ENCODE data around the gene HSP90AB1.

The HSP90AB1 gene

DNA sequence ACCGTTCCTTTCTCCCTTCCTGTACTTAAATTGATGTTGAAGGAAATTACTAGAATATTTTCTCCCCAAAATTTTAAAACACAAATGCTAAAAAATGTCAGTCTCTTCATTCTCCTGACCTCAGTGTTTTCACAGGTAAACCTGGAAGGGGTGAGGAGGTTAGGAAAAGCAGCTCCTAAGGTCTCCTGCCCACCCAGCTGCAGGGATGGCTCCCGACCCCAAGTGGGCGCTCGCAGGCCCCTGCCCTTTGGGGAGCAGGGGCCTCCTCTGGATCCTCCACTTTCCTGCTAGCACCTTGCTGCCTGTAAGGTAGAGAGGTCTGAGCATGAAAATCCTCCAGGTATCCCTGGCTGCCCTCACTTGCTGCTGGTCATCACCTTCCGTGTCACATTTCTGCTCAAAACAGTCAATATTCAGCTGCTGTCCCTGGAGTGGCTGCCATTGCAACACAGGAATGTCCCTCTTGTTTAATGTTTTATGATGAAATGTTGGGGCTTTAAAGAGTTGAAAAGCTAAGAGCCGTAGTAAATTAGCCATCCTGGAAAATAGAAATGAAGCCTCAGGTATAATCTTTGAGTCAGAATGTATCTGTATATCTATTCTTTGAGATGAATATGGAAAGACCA lies 10.9 kb upstream of the HSP90AB1 start:
- DNase-seq (ENCODE audit: low read depth): no peak

DNA sequence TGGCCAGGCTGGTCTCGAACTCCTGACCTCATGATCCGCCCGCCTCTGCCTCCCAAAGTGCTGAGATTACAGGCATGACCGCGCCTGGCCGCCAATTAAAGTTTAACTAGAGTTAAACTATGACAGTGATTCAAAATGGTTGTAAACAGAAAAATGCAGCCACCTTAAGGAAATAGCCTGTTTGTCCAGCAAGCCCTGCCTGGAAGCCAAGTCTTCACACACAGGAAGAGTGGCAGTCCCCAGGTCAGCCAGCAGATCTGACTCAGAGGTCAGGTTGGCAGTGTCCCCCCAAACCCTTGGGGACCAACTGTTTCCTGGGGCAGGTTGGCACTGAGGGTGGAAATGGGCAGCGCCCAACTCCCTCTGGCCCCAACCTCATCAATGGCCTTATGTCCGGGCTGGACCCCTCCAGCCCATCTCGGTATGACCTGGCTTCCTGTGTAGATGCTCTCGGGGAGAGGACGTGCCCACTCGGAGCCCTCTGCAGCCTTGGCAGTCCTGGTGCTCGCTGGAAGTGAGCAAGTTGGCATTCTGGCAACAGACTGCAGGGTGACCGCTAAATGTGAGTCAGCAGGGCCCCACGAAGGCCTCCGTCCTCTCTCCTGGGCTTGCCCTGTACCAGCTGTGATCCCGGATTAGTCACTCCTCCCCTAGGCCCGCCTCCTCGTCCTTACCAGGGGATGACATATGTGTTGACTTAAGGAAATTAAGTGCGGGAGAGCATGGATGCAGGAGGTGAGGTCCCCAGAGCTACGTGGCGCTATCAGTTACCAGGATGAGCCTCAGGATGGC lies 9.7 kb upstream of the HSP90AB1 start:
- DNase-seq (ENCODE audit: low read depth): peak; percentile 97

DNA sequence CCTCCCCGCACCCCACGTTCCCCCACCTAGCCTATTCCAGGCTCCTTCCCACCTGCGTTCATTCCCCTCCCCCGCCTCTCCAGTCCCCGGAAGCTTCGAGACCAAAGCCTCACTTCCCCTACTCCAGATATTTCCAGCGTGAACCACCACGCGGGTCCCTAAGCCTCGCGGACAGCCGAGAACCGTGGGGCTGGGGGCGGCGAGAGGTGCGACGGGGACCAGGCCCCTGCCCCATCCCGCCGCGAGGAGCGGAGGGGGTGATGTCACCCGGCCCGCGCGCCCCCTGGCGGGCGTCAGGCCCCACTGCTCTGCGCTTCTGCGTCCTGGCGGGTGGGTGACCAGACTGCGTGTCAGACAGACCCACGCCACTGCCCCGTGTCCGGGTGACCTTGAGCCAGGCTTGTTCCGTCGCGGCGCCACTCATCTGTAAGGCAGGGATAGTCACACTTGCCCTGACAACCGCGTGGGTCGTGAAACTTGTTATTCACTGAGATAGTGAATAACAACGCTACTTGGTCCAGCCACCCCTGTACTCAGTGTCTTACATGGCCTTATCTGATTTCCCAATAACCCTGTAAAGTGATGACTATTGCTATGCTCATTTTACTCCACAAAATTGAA lies 9.0 kb upstream of the HSP90AB1 start:
- peak; percentile 64 for DNase-seq (ENCODE audit: low read depth)

DNA sequence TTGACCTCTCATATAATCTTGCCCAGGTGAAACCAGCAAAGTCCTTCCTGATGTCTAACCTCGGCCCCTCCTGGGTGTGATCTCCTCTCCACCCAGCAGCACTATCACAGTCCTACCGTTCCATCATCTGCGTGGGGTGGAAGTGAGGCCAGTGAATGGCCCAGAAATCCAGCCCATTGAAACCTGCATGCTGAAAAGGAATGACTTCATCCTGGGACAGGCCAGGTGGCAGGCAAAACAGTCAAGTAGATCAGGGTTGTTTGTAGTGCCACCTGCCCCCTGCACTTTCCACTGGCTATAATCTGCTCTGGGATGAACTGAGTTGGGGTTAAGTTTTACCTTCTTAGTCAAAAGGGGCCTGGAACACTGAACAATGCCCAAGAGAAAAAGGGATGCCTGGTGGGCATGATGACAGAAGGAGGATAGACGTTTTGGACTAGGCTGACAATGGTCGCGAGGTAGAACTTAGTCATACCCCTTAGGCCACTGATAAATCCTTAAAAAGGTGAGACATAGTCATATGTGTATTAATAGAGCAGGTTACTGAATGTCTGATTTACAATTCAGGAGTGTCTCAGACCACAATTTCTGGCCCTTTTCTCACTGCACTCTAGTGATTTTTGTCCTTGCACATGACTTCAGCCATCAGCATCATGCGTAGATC lies 8.1 kb upstream of the HSP90AB1 start:
- no peak for DNase-seq (ENCODE audit: low read depth)

DNA sequence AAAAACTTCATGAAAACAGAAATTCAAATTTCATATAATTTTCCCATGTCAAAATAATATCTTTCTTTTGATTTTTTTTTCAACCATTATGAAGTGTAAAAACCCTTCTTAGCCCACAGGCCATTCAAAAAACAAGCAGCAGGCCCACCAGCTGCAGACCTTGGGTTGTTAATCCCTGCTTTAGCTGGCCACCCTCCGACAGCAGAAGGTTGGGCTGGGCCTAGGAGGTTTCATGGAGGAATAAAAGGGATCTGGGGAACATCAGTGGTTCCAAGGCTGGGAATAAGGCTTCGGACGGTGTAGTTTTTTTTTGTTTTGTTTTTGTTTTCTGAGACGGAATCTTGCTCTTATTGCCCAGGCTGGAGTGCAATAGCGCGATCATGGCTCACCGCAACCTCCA lies 3.6 kb upstream of the HSP90AB1 start:
- no peak for DNase-seq (ENCODE audit: low read depth)

DNA sequence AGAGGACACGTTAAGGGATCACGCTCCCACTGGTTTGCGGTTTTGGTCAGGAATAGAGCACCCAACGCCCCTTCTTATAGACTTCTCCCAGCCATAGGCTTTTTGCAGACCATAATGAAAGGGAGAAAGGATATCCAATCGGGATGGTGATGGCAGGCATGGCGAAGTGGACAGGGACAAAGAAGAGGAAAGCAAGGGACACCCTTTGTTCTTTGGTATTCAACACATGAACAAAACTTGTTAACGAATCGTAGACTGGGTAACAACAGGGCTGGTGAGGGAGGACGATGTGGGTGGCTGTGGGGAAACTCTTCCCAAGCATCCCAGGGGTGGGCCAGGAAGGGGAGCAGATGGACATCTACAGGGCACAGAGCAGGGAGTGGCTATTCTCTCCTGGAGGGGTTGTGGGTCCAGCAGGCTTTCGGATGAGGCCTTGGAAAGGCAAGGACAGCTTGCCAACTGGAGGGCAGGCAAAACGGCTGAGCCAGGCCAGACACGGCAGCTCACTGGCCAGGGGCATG lies 1.4 kb upstream of the HSP90AB1 start:
- no peak for DNase-seq (ENCODE audit: low read depth)

DNA sequence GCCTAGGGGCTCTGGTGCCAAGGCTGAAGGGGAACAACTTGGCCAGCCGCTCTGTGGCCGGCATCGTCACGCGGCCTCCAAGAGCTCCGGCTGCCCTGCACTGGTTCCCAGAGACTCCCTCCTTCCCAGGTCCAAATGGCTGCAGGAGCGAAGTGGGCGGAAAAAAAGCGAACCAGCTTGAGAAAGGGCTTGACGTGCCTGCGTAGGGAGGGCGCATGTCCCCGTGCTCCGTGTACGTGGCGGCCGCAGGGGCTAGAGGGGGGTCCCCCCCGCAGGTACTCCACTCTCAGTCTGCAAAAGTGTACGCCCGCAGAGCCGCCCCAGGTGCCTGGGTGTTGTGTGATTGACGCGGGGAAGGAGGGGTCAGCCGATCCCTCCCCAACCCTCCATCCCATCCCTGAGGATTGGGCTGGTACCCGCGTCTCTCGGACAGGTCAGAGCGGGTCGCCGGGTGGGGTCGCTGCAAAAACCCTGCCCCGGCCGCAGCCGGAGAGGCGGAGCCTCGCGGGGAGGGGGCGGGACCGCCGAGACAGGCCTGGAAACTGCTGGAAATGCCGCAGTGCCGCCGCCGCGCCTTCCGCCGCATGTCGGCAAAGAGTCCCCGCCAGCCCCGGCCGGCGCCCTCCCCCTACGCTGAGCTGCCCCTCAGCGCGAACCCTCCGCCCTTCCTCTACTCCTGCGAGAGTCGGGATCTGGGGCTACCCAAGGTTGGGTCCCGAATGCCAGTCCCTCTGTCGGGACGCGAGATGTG lies 814 bp upstream of the HSP90AB1 start:
- DNase-seq (ENCODE audit: low read depth): peak; percentile 90

DNA sequence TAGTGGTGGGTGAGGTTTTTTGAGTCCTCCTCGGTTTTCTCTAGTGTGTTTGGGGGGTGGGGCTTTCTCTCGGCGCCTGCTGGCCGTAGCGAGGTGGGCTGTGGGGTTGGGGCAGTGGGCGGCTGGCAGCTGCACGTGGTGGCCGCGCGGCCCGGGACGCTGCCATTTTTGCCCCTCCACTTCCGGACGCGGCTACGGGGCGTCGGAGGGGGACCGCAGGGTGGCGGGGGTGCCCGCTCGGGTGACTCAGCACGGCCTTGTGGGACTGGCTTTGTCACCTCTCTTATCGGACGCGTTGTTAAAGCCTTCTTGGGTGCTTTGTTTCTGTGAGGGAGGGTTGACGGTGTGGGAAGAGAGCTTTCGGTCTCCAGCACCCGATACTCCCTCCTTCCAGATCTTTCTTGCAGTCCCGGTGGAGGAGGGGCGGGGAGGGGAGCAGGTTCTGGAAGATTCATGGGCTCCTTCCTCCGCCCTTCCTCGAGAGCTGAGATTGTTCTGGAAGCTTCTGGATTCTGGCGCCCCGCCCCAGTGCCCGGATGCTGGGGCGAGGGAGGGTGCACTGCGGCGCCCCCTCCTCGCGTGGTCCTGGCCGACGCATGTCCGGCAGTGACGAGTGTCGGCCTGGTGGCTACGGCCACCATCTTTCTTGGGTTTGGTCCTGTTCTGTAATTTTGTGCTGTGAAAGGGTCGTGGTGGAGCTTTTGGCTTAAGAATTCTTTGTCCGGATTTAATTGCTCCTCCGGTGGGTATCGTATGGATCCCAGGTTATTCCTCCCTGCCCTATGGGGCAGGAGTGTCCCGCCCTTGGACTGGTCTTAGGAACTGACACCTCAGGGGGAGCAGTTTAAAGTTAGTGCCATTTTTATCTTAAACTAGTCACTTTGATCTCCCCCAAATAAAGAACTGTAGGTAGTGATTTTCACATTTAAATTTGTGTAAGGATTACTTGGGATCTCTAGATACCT lies 719 bp downstream of the HSP90AB1 start:
- DNase-seq (ENCODE audit: low read depth): peak; percentile 58

DNA sequence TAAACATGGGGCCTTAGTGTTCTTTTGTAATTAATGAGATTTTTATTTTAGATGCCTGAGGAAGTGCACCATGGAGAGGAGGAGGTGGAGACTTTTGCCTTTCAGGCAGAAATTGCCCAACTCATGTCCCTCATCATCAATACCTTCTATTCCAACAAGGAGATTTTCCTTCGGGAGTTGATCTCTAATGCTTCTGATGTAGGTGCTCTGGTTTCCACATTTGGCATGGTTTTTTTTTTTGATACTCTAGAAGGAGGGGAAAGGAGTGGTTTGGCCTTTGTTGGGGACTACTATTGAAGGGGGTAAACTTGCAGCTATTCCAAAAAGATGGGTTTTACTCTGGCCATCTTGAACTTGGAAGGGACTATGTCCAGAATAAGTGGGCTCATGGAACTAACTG lies 1.7 kb downstream of the HSP90AB1 start:
- DNase-seq (ENCODE audit: low read depth): no peak

DNA sequence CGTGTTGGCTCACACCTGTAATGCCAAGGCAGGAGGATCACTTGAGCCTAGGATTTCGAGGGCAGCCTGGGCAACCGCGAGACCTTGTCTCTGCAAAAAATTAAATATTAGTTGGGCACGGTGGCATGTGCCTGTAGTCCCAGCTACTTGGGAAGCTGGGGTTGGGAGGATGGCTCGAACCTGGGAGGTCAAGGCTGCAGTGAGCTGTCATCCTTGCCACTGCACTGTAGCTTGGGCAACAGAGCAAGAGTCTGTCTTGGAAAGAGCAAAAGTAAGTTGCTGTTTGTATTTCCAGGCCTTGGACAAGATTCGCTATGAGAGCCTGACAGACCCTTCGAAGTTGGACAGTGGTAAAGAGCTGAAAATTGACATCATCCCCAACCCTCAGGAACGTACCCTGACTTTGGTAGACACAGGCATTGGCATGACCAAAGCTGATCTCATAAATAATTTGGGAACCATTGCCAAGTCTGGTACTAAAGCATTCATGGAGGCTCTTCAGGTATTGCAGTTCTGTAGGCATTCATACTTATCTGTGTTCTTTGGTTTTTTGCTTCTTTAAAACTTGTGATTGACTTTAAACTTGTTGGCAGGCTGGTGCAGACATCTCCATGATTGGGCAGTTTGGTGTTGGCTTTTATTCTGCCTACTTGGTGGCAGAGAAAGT lies 2.3 kb downstream of the HSP90AB1 start:
- DNase-seq (ENCODE audit: low read depth): no peak

DNA sequence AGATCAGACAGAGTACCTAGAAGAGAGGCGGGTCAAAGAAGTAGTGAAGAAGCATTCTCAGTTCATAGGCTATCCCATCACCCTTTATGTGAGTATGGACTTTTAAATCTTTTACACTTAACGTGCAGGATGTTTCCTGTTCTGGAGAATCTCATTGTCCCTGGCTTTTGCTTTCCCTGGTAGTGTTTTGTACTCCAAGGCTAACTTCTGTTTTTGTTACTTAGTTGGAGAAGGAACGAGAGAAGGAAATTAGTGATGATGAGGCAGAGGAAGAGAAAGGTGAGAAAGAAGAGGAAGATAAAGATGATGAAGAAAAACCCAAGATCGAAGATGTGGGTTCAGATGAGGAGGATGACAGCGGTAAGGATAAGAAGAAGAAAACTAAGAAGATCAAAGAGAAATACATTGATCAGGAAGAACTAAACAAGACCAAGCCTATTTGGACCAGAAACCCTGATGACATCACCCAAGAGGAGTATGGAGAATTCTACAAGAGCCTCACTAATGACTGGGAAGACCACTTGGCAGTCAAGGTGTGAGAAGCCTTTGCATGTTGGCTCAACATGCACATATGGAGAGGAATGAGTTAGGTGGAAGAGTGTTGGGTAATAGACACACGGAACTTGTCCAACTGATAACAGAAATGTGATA lies 3.3 kb downstream of the HSP90AB1 start:
- no peak for DNase-seq (ENCODE audit: low read depth)

DNA sequence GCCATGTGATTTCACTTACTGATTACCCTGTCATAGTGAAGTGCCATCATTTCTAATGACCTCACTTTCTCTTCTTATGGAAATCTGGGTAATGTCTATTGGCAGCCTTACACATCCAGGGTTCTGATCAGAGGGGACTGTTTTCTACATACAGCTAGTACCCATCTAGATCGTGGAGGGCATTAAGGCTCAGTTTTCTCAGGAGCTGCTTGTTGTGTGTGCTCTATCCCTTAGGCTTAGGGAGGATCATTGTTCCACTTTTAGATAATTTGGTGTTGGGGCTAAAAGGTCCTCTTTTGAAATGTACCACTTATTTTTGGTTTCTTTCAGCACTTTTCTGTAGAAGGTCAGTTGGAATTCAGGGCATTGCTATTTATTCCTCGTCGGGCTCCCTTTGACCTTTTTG lies 3.8 kb downstream of the HSP90AB1 start:
- no peak for DNase-seq (ENCODE audit: low read depth)

DNA sequence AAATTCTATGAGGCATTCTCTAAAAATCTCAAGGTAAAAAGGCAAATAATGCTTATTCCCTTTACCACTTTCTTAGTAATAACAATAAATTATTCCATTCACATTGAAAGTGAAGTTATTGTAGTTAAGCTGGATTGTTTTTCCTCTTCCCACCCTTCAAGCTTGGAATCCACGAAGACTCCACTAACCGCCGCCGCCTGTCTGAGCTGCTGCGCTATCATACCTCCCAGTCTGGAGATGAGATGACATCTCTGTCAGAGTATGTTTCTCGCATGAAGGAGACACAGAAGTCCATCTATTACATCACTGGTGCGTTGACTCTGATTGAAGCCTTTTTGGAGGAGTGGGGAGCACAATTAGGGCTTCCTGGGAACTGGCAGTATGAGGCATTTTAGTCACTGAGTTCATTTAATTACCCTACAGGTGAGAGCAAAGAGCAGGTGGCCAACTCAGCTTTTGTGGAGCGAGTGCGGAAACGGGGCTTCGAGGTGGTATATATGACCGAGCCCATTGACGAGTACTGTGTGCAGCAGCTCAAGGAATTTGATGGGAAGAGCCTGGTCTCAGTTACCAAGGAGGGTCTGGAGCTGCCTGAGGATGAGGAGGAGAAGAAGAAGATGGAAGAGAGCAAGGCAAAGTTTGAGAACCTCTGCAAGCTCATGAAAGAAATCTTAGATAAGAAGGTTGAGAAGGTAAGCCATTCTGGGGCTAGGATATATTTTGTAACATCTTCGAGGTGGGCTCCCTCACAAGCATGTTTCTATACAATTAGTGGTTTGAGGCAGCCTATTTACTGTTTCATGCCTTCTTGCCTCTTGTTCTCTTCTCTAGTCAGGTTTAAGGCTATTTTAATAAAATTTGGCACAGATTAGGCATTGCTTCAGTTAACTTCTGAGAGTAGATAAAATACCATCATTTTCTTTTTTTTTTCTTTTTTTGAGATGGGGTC lies 4.9 kb downstream of the HSP90AB1 start:
- DNase-seq (ENCODE audit: low read depth): no peak

DNA sequence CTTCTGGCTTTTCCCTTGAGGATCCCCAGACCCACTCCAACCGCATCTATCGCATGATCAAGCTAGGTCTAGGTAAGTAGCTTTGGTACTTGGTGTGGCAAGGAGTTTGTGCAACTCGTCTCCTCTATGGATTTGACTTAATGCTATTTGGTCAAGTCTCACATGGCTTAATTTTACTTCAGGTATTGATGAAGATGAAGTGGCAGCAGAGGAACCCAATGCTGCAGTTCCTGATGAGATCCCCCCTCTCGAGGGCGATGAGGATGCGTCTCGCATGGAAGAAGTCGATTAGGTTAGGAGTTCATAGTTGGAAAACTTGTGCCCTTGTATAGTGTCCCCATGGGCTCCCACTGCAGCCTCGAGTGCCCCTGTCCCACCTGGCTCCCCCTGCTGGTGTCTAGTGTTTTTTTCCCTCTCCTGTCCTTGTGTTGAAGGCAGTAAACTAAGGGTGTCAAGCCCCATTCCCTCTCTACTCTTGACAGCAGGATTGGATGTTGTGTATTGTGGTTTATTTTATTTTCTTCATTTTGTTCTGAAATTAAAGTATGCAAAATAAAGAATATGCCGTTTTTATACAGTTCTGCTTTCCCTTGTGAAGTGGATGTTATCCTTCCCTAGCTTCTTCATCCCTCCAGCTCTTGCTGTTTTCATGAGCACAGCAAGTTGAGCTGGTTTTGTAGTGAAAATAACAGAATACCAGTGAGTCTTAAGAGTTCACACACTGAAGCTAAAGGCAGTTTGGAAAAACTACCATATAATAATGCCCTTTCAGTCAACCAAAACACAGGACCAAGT lies 6.6 kb downstream of the HSP90AB1 start:
- DNase-seq (ENCODE audit: low read depth): no peak

DNA sequence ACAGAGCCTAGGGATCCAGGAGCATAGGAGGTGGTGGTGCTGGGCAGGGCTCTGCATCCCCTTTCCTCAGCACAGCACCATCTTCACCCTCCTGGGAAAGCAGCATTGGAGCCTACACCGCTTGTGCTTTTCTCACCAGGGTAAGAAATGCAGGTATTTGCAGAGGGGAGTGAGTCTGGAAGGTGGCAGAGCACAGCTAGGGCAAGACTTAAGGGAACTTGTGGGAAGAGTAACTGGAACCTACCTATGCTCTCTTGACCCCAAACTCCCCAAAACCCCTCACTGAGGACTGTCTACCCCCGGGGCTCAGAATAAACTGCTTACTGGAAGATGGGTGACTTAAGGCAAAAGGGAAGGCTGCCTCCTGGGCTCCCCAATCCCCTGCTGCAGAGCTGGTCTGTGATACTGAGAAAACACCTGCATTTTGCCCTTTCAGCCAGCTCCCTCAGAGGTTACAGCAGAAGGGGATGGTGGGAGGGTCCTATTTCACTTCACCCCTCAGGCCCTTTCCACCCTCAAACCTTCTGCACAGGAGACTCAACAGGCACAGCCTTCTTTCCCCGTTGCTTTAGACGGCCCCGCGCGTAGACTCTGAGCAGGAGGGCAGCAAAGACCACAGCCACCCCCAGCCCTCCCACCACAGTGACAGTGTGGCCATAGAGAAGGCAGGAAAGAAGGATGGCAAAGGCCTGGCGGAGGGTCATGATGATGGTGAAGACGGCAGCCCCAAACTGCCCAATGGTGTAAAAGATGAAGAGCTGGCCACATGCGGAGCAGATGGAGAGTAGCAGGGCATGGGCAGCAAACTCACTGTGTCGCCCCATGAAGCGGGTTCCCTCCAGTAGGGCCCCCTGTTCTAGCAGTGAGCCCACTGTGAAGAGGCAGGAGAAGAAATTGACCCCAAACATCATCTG lies 7.5 kb downstream of the HSP90AB1 start:
- DNase-seq (ENCODE audit: low read depth): no peak

DNA sequence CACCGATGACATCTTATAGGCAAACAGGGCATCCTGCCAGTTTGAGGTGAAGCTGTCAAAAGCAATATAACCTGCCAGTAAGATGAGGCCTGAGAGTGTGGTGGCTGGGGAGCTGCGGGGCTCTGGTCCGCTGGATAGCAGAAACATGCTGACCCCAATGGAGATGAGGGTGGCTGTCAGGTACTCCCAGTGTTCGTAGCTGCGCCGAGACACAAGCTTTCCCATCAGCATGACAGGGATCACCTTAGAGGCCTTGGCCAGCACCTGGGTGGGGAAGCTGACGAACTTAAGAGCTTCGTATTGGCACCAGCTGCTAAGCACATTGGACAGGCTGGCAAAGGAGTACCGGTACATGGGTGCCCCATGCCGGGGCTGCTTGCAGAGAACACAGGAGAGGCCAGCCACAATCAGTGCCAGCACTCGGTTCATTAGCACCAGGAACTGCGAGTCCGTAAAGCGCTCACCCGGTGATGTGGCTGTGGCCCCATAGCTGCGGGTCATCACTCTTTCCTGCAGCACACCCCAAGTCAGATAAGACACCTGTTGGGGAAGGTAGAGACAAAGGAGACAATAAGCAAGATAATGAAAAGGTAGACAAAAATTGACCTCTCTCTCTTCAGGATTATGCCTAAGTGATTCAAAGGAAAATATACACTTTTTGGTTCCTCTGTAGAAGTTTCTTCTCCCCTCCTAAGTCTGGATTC lies 8.4 kb downstream of the HSP90AB1 start:
- DNase-seq (ENCODE audit: low read depth): no peak

All from fibroblast of gingiva (primary cell).